Heart right ventricle (tissue), 16 donors: ENCODE results near the gene SAFB2. TPM values are rescaled to one million over a fixed set of nuclear protein-coding genes. Genes with fewer than 3 reads are reported as not detected.

ENCODE experiments used
- ATAC-seq, 8 donors: fragments of 200-7000 bp; cut with Tn5 transposase; one replicate each; pipeline ENCODE4 v1.9.1; 2020; ENCODE audit warnings: mild to moderate bottlenecking in 8 of 8, moderate library complexity in 8 of 8, moderate number of reproducible peaks in 1 of 8
- DNase-seq, 2 donors: peaks; one replicate each; pipeline ENCODE4 v3.0.0-alpha.2; 2020
- H3K27ac ChIP-seq, 10 donors: fragments of 200-600 bp; sonication (generic) in 2 of 10; one replicate each; pipeline versions ENCODE4 v1.5.0 to v1.8.0; 2020 to 2022; ENCODE audit warnings: mild to moderate bottlenecking in 3 of 10
- H3K27me3 ChIP-seq, 7 donors: fragments of 200-600 bp; one replicate each; pipeline ENCODE4 v1.8.0; 2021 to 2022; ENCODE audit warnings: mild to moderate bottlenecking in 2 of 7
- H3K36me3 ChIP-seq, 9 donors: fragments of 200-600 bp; sonication (generic) in 1 of 9; one replicate each; pipeline versions ENCODE4 v1.5.0 to v1.8.0; 2020 to 2022; ENCODE audit warnings: mild to moderate bottlenecking in 2 of 9
- H3K4me1 ChIP-seq, 9 donors: fragments of 200-600 bp; sonication (generic) in 1 of 9; one replicate each; pipeline versions ENCODE4 v1.5.0 to v1.8.0; 2020 to 2022; ENCODE audit warnings: mild to moderate bottlenecking in 4 of 9
- H3K4me3 ChIP-seq, 10 donors: fragments of 200-600 bp; sonication (generic) in 2 of 10; one replicate each; pipeline versions ENCODE4 v1.5.0 to v1.8.0; 2020 to 2022; ENCODE audit warnings: mild to moderate bottlenecking in 7 of 10, moderate library complexity in 2 of 10
- H3K9me3 ChIP-seq, 11 donors: fragments of 200-600 bp in 10 of 11; sonication (generic) in 2 of 11; one replicate each; pipeline versions ENCODE4 v1.5.0 to v1.8.0; 2013 to 2022; ENCODE audit warnings: mild to moderate bottlenecking in 2 of 11, control low read depth in 1 of 11, moderate library complexity in 1 of 11
- WGBS, 2 donors: extraction: QIAGEN DNeasy Blood & Tissue Kit; methylation state at CpG; one replicate each; pipeline ENCODE4 v1.1.7; 2013; ENCODE audit warnings: inconsistent platforms in 1 of 2; 5-methylcytosine and 5-hydroxymethylcytosine counted together
- intact Hi-C, 10 donors: fragments of 100-400 bp; cut with DNase I; formaldehyde crosslinking; loops; one replicate each; pipeline versions ENCODE4 v1.11.1 to v1.14.2; 2022
- polyA plus RNA-seq, 2 donors: library from polyadenylated mRNA; stranded (reverse); fragments of 200-250 nt; gene quantifications; one replicate each; pipeline ENCODE4 v1.2.3, GENCODE V29; 2013
- total RNA-seq, 10 donors: library from RNA; stranded (reverse); fragmentation: NEBNext Ultra II Directional in 3 of 10; extraction: Animal tissue kit (Norgen Biotek cat#: 25700) in 3 of 10; gene quantifications; one replicate each; pipeline versions ENCODE4 v1.2.1 to v1.2.4, GENCODE V29; 2021 to 2023
- TF ChIP-seq, protein P1 (sequence below), 9 donors: fragments of 200-600 bp; sonication (generic) in 2 of 9; IDR thresholded peaks; one replicate each; pipeline versions ENCODE4 v1.5.0 to v1.8.0; 2021 to 2022; ENCODE audit warnings: antibody characterized with exemption in 9 of 9, mild to moderate bottlenecking in 5 of 9, moderate library complexity in 1 of 9
- donor health status: Arrhythmogenic right ventricular cardiomyopathy.
- donor health status: ischemic (EF 13 %, LVEDD 7.1; RV severe dilation, severe dysfunction).
- donor health status: healthy with polysubstance abuse.
- donor health status: DM: no; HTN: yes; CAD: no.
- donor health status: DM: no; HTN: no; CAD: no.
- donor health status: ischemic (EF 25% LVEDD 6.9; RV normal size, moderate dysfunction).
- donor health status: ischemic (EF 25% LVEDD 5.7; RV mildly dilated, moderate dysfunction).
- donor health status: healthy.
- donor health status: DM: yes; HTN: yes; CAD: no.
- donor health status: Ischemic cardiomyopathy.
- donor health status: ischemic (EF 35%, LVEDD 5.7; RV mildly dilated, moderate dysfunction).
- donor health status: nonischemic (EF 11% LVEDD 7.7; RV severe dilation, severe dysfunction).
- donor health status: DM: yes; HTN: yes; CAD: no.
- donor health status: PGD.
- donor health status: ischemic (EF 29% LVEDD 5.4; RV normal size, mild dysfunction).
- donor health status: nonischemic (EF 23%, LVEDD 6.1; RV moderate dilation, normal function).

Gene SAFB2
- total and polyA plus RNA-seq, 12 donors: 30.8 to 80.3 (median 45.9) TPM

DNA sequence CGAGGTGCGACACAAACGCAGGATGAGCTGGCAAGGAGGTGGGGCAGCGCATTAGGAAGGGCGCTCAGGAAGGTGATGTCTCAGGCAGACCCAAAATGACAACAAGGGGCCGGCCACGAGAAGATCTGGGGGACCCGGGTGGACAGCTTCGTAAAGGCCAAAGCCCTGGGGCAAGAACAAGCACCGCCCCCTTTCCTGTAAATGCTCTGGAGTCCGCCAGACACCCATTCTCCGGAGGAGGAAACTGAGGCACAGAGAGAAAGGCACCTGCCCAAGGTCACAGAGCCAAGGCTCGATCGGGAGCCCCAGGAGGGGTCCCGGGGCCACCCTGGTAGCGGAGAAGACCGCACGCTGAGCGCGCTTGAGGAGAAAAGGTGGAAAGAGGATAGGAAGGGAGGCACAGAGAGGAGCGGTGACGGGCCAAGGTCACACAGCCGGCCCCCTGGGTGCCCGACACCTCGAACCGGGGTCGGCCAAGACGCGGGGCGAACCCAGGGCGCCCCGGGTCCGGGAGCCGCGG is 571 bp downstream of the SAFB2 start:
- DNase-seq: peak; percentile 21 to 34
- peak overlapping the region; percentile 83 to 98 (median 96) for H3K27ac ChIP-seq
- no peaks in the 10 kb centered on the region for H3K27me3 ChIP-seq
- 0% methylated on average over 32 to 35 of the region's 35 CpGs for WGBS, 2 donors
- TF ChIP-seq, protein P1, sequence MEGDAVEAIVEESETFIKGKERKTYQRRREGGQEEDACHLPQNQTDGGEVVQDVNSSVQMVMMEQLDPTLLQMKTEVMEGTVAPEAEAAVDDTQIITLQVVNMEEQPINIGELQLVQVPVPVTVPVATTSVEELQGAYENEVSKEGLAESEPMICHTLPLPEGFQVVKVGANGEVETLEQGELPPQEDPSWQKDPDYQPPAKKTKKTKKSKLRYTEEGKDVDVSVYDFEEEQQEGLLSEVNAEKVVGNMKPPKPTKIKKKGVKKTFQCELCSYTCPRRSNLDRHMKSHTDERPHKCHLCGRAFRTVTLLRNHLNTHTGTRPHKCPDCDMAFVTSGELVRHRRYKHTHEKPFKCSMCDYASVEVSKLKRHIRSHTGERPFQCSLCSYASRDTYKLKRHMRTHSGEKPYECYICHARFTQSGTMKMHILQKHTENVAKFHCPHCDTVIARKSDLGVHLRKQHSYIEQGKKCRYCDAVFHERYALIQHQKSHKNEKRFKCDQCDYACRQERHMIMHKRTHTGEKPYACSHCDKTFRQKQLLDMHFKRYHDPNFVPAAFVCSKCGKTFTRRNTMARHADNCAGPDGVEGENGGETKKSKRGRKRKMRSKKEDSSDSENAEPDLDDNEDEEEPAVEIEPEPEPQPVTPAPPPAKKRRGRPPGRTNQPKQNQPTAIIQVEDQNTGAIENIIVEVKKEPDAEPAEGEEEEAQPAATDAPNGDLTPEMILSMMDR (IDR thresholded peaks at IDR 0.05): no peak
- H3K9me3 ChIP-seq: no peaks in the 10 kb centered on the region
- intact Hi-C loops: loop anchor here in 4 of 10 donors (2.0 to 5.0 kb wide), 5 partner anchors 55 to 170 kb away; partner anchors contain the start of genes DUS3L (in 2 of the 4), HSD11B1L (in 2 of the 4) and MICOS13 (in 2 of the 4)
- H3K4me3 ChIP-seq: peak overlapping the region; percentile 89 to 100 (median 97)
- H3K4me1 ChIP-seq: peaks cover 18 to 81% (median 73%) of the 10 kb centered on the region in 9 donors
- peak in 1 of 8 donors; percentile 1 for ATAC-seq
- H3K36me3 ChIP-seq: peaks cover 0 to 65% (median 7%) of the 10 kb centered on the region in 9 donors

DNA sequence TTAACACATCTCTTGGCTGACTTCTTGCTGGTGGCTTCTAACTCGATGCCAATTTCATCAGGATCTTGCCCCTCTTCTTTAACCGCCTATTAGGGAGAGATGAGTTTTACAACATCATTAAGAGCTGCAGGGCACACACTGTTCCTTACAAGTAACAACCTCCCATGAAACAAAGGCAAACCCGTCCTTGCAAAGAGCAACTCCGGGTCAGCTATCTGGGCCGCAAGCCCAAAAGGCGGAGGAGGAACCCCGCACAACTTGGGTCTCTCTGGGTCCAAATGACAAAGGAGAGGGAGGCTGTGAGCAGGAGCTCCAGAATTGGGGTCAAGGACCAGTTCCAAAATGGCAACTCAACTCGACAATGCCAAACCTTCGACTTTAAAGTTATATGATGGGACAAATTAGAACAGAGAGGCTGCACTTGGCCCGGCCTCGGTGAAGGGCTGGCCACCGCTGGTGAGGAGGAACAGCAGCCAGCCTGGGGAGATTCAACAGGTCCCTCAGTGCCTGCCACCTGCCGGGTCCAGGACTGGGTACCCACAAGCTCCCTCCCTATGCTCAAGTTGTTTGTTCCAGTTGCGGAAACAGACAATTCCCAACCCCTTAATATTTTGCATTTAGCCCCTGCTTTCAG is 1.1 kb downstream of the SAFB2 start:
- ATAC-seq: peak in 1 of 8 donors; percentile 10

DNA sequence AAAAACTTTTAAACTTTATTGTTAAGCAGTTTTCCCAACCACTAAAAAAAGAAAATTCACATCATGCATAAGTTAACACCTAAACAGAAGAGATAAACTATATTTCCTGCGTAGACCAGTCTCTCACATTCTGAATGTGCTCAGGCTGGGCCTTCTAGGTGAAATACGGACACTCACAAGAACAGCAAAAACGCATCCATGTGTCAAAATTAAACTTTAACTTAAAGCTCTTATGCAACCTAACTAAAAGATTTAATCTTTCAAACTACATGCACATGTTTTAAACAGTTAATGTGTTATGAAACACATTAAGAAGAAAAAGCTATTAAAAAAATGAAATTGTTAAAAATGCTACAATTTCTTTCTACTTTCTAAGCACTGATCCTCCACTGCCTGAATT is 2.6 kb downstream of the SAFB2 start:
- Histone ChIP-seq H3K27ac (peak overlapping the region in 2 of 10 donors; percentile 3 to 6), H3K36me3 (peaks cover 0 to 65% (median 18%) of the 10 kb centered on the region in 9 donors), H3K4me3 (peak overlapping the region in 2 of 10 donors; percentile 93 to 97), H3K4me1 (peaks cover 7 to 60% (median 54%) of the 10 kb centered on the region in 9 donors), H3K9me3 (no peaks in the 10 kb centered on the region), H3K27me3 (no peaks in the 10 kb centered on the region)
- ATAC-seq (no peak), DNase-seq (no peak)
- 67 to 72% methylated on average over 3 of the region's 3 CpGs for WGBS, 2 donors
- intact Hi-C loops: loop anchor here in 3 of 10 donors (5.0 kb wide), 3 partner anchors 57 to 172 kb away; partner anchors contain the start of genes DUS3L (in 1 of the 3), HSD11B1L (in 1 of the 3) and MICOS13 (in 1 of the 3)
- TF ChIP-seq, protein P1 (IDR thresholded peaks at IDR 0.05): no peak

More for the DNA sequence above, 1.1 kb downstream of the SAFB2 start:
- intact Hi-C loops: loop anchor here in 3 of 10 donors (5.0 kb wide), 3 partner anchors 56 to 171 kb away; partner anchors contain the start of genes DUS3L (in 1 of the 3), HSD11B1L (in 1 of the 3) and MICOS13 (in 1 of the 3)
- Histone ChIP-seq H3K4me1 (peaks cover 18 to 75% (median 69%) of the 10 kb centered on the region in 9 donors), H3K27ac (peak overlapping the region in 9 of 10 donors; percentile 93 to 98 (median 97)), H3K27me3 (no peaks in the 10 kb centered on the region), H3K9me3 (no peaks in the 10 kb centered on the region), H3K36me3 (peaks cover 0 to 65% (median 5%) of the 10 kb centered on the region in 9 donors), H3K4me3 (peak overlapping the region; percentile 89 to 100 (median 97))
- peak in 1 of 2 donors; percentile 14 for DNase-seq
- WGBS, 2 donors: 18 to 21% methylated on average over 14 of the region's 14 CpGs
- TF ChIP-seq, protein P1 (IDR thresholded peaks at IDR 0.05): no peak

DNA sequence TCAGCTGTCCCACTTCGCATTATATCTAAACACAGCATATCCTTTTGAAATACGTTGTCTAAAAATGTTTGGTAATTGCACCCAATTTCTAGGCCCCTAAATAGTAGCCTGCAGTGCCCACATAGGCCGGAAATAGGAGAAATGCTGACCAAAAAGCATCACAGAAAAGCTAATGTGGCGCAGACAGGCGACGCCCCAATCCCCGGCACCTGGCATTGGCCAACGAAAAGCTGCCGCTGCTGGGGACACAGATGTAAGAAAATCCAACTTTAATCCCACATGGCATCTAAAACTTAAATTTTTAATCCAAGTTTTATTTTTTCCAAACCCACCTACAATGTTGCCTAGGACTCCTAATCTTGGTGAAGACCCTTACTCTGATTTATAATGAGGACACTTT is 4.0 kb downstream of the SAFB2 start:
- TF ChIP-seq, protein P1 (IDR thresholded peaks at IDR 0.05): no peak
- Histone ChIP-seq H3K27me3 (no peaks in the 10 kb centered on the region), H3K36me3 (peaks cover 4 to 76% (median 32%) of the 10 kb centered on the region in 9 donors), H3K4me3 (no peak overlapping the region), H3K4me1 (peaks cover 3 to 48% (median 45%) of the 10 kb centered on the region in 9 donors), H3K9me3 (no peaks in the 10 kb centered on the region), H3K27ac (peak overlapping the region in 3 of 10 donors; percentile 3 to 42 (median 10))
- DNase-seq (no peak), ATAC-seq (no peak)
- intact Hi-C loops: no loop called here
- 71 to 81% methylated on average over 9 of the region's 9 CpGs for WGBS, 2 donors
